G401.6 (cell line): ENCODE results near the gene HOXD8.

Experiments
- FAIRE-seq: peaks from 2 replicates; lab custom pipeline; 2012; peaks lifted over from hg19 to GRCh38; lab: Jason Lieb, UNC

The HOXD8 gene

GRCh38 chr2:176174824-176175708 lies 45.6 kb downstream of the HOXD8 start:
- FAIRE-seq: no peak

- no peak for FAIRE-seq
These were observed 46.5 kb downstream of the HOXD8 start for GRCh38 chr2:176175709-176176607.

- no peak for FAIRE-seq
These were observed 48.1 kb downstream of the HOXD8 start for GRCh38 chr2:176177580-176178037.

GRCh38 chr2:176178038-176178756 lies 48.7 kb downstream of the HOXD8 start:
- no peak for FAIRE-seq

GRCh38 chr2:176178757-176179295 lies 49.3 kb downstream of the HOXD8 start:
- no peak for FAIRE-seq

- FAIRE-seq: no peak
These were observed 52.0 kb downstream of the HOXD8 start for GRCh38 chr2:176181551-176181950.
